ENCODE results near the gene SLC25A24. TPM values are rescaled to one million over a fixed set of nuclear protein-coding genes. Genes with fewer than 3 reads are reported as not detected.
"Not testable (repeated sequence)": the region's sequence is repeated elsewhere in the genome, so short reads cannot be mapped to it uniquely, and the experiment has no call there.

The SLC25A24 gene
- total and polyA plus RNA-seq, 8 donors, result 39.9 to 76.4 (median 68.2) TPM

GRCh38 chr1:108131281-108131680 is 68.9 kb downstream of the SLC25A24 start:
- H3K27ac ChIP-seq; H3K27me3 ChIP-seq; intact Hi-C loops (cut with DNase I); H3K4me1 ChIP-seq; H3K9me3 ChIP-seq; H3K4me3 ChIP-seq; ATAC-seq; DNase-seq: not testable (repeated sequence)
- peaks cover 0 to 27% of the 10 kb centered on the region in 2 donors for H3K36me3 ChIP-seq

DNA sequence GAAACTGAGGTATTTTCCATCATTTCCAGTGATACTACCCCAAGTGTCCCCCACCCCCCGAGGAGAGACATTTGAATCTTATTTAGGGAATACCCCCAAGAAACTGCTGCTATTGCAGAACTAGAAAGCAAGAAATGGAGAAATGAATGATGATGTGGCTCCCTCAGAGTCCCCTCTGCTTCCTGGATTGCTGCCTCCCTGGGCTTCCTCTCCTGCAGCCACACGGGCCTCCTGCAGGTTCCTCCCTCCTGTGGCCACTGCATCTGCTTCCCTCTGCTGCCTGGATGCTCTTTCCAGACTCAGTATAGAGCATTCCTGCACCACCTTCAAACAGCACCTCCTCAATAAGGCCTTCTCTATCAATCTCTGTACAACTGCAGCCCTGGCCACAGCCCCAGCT is 69.3 kb downstream of the SLC25A24 start:
- peaks cover 0 to 3% of the 10 kb centered on the region in 2 donors for H3K9me3 ChIP-seq
- H3K36me3 ChIP-seq, result peaks cover 0 to 23% of the 10 kb centered on the region in 2 donors
- no peaks in the 10 kb centered on the region for H3K27me3 ChIP-seq
- no peak overlapping the region for H3K4me3 ChIP-seq
- TF ChIP-seq CTCF (IDR thresholded peaks at IDR 0.05), result no peak
- no peak overlapping the region for H3K27ac ChIP-seq
- ATAC-seq, result no peak
- intact Hi-C loops (cut with DNase I), result no loop called here
- peak in 1 of 4 donors; percentile 55 for DNase-seq
- H3K4me1 ChIP-seq, result peaks cover 0 to 4% of the 10 kb centered on the region in 2 donors

GRCh38 chr1:108129999-108130398 is 70.1 kb downstream of the SLC25A24 start:
- no peak overlapping the region for H3K27ac ChIP-seq
- no peak for TF ChIP-seq CTCF (IDR thresholded peaks at IDR 0.05)
- H3K4me3 ChIP-seq, result no peak overlapping the region
- H3K27me3 ChIP-seq, result no peaks in the 10 kb centered on the region
- intact Hi-C loops (cut with DNase I), result loop anchor here in 1 of 2 donors (10.0 kb wide), 1 partner anchor 345 kb away; no protein-coding TSS in a partner anchor
- ATAC-seq, result no peak
- no peak for DNase-seq
- peaks cover 0 to 8% of the 10 kb centered on the region in 2 donors for H3K4me1 ChIP-seq
- H3K9me3 ChIP-seq, result peaks cover 0 to 3% of the 10 kb centered on the region in 2 donors
- peaks cover 0 to 19% of the 10 kb centered on the region in 2 donors for H3K36me3 ChIP-seq

DNA sequence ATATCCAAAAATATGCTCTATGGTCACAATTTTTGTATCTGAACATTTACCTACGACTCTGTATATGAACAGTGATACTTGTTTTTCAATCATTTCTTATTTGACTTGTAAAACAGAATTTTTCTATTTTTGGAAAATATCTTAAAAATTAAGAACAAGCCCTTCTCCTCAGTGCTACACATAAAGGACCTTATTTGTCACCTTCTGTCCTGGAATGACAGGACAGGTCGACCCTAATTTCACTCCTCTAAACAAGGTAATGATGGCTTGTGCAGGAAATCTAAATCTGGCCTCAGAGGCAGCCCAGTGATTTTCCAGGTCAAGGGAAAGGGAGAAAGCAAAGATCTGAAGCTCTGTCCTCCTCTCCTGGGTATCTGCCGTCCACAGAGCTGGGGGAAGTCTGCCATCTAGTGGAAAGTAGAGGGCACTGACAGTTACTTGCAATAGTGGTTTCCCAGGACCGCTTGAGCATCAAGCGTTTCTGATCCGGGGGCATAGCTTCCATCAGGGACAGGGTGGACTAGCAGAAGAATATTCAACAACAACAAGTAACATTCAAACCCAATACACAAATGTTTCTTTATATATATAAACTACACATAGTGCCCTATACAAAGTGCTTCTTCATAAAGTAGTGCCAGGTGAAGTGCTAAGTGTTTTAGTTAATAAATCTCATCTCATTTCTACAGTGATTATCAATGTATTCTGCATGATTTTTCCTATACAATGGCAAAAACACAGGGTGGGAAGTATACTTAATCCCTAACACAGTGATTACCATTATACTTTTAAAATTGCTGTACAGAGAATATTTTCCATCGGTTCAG is 74.6 kb downstream of the SLC25A24 start:
- peak; percentile 84 to 87 for TF ChIP-seq CTCF (IDR thresholded peaks at IDR 0.05)
- no peak overlapping the region for H3K4me3 ChIP-seq
- DNase-seq (peak in 3 of 4 donors; percentile 64 to 88 (median 73)), ATAC-seq (peak; percentile 100)
- peaks cover 0 to 4% of the 10 kb centered on the region in 2 donors for H3K4me1 ChIP-seq
- no peak overlapping the region for H3K27ac ChIP-seq
- intact Hi-C loops (cut with DNase I), result loop anchor here (2.0 to 10.0 kb wide), 2 partner anchors 341 to 343 kb away; no protein-coding TSS in a partner anchor
- no peaks in the 10 kb centered on the region for H3K27me3 ChIP-seq
- no peaks in the 10 kb centered on the region for H3K9me3 ChIP-seq
- no peaks in the 10 kb centered on the region for H3K36me3 ChIP-seq

GRCh38 chr1:108124622-108125311 is 75.4 kb downstream of the SLC25A24 start:
- Histone ChIP-seq H3K4me3 (no peak overlapping the region), H3K27ac (no peak overlapping the region), H3K9me3 (no peaks in the 10 kb centered on the region), H3K27me3 (no peaks in the 10 kb centered on the region), H3K36me3 (no peaks in the 10 kb centered on the region), H3K4me1 (peaks cover 0 to 4% of the 10 kb centered on the region in 2 donors)
- no peak for DNase-seq
- TF ChIP-seq CTCF (IDR thresholded peaks at IDR 0.05), result no peak
- intact Hi-C loops (cut with DNase I), result loop anchor here in 1 of 2 donors (10.0 kb wide), 1 partner anchor 340 kb away; no protein-coding TSS in a partner anchor
- ATAC-seq, result no peak

Data from left lung (tissue), 10 donors.